ENCODE measurements around the gene SEMA4A. TPM values are rescaled to one million over a fixed set of nuclear protein-coding genes. Genes with fewer than 3 reads are reported as not detected.

SEMA4A gene
- total and polyA plus RNA-seq, 2 of the 8 experiments (the other 6 are each of a cell fraction or from before 2014, with no cell fraction given): 7.3 to 10.6 TPM

DNA sequence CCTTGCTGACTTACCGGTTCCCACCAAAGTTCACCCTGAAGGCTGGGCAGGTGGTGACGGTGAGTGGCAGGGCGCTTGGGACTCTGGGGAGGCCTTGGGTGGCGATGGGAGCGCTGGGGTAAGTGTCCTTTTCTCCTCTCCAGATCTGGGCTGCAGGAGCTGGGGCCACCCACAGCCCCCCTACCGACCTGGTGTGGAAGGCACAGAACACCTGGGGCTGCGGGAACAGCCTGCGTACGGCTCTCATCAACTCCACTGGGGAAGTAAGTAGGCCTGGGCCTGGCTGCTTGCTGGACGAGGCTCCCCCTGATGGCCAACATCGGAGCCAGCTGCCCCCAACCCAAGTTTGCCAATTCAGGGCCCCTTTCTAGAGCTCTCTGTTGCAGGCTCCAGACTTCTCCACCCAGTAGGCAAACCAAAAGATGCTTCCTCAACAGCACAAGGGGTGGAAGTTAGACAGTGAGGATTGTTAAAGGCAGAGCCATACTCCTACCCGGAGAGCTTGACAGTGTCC lies 16.4 kb upstream of the SEMA4A start:
- ChIA-PET CTCF (ENCODE audit: partially characterized antibody) (interaction anchor here (0.6 to 42.4 kb wide), 13 partner anchors 7 to 181 kb away, joined by 3 to 1994 read pairs (median 6); partner anchors contain the start of genes BGLAP, MEX3A and PAQR6), POLR2A (ENCODE audit: partially characterized antibody) (interaction anchor here (0.9 to 28.0 kb wide), 3 partner anchors 41 to 87 kb away, joined by 4 to 763 read pairs (median 6); partner anchors contain the start of genes MEX3A and PMF1)
- Histone ChIP-seq H3K27ac (ENCODE audit: low read depth, low read length) (no peak overlapping the region), H2BK120ac (replicated peaks; ENCODE audit: low read depth, low read length) (no peak overlapping the region), H3K4me1 (replicated peaks in 1 of 4; ENCODE audit: control insufficient read depth in 3 of 4, insufficient read depth in 4 of 4, low read length in 3 of 4) (peaks cover 0 to 6% (median 4%) of the 10 kb centered on the region in 4 experiments; a peak in 4 of 7 replicates), H3K36me3 (ENCODE audit: control insufficient read depth in 2 of 4, insufficient read depth in 4 of 4, low read length in 3 of 4) (peaks cover 10 to 30% (median 23%) of the 10 kb centered on the region in 4 experiments; a peak in 6 of 8 replicates), H3K4me3 (ENCODE audit: extremely low read depth in 1 of 4, insufficient read depth in 2 of 4, low read depth in 3 of 4, low read length in 4 of 4) (no peak overlapping the region), H2BK20ac (ENCODE audit: low read length) (no peak overlapping the region), H3K18ac (ENCODE audit: extremely low read depth, low read length) (no peak overlapping the region), H3K4me2 (ENCODE audit: insufficient read depth in 1 of 2, low read depth in 2 of 2, low read length in 2 of 2) (no peak overlapping the region), H3K14ac (ENCODE audit: insufficient read length) (no peak overlapping the region), H2AK5ac (ENCODE audit: low read depth, low read length) (no peak overlapping the region), H3K27me3 (replicated peaks in 1 of 4; ENCODE audit: control insufficient read depth in 3 of 4, extremely low read depth in 1 of 4, insufficient read depth in 3 of 4, low read length in 3 of 4) (no peaks in the 10 kb centered on the region), H4K5ac (ENCODE audit: insufficient read length, low read depth, low read length) (no peak overlapping the region), H3K23me2 (ENCODE audit: low read depth, low read length) (no peaks in the 10 kb centered on the region), H2BK12ac (ENCODE audit: low read depth, low read length) (no peak overlapping the region), H3K4ac (replicated peaks; ENCODE audit: insufficient read length, low read depth, low read length) (no peak overlapping the region), H3K9me3 (ENCODE audit: insufficient read depth in 2 of 2, low read depth in 1 of 2, low read length in 1 of 2) (no peaks in the 10 kb centered on the region), H3K56ac (replicated peaks; ENCODE audit: insufficient read length, low read depth, low read length) (no peak overlapping the region), H2AFZ (ENCODE audit: low read length) (no peak overlapping the region), H3K9ac (replicated peaks in 1 of 4; ENCODE audit: extremely low read depth in 1 of 4, low read depth in 3 of 4, low read length in 3 of 4) (no peak overlapping the region), H3K79me2 (ENCODE audit: control insufficient read depth in 1 of 2, insufficient read depth in 2 of 2, low read length in 2 of 2) (no peaks in the 10 kb centered on the region), H3K79me1 (ENCODE audit: low read depth, low read length) (no peaks in the 10 kb centered on the region), H4K20me1 (replicated peaks in 1 of 2; ENCODE audit: control insufficient read depth in 1 of 2, insufficient read depth in 2 of 2, low read length in 2 of 2) (no peaks in the 10 kb centered on the region), H4K8ac (ENCODE audit: extremely low read depth, insufficient read depth, low read length) (no peak overlapping the region), H3K23ac (ENCODE audit: insufficient read length) (no peak overlapping the region), H2BK5ac (ENCODE audit: low read depth, low read length) (no peak overlapping the region; the same call in 1 of the 2 replicates), H2BK15ac (ENCODE audit: low read length) (no peak overlapping the region), H4K91ac (replicated peaks; ENCODE audit: insufficient read length, low read length) (no peak overlapping the region)
- peak in 1 of 2 experiments; percentile 67 for DNase-seq (ENCODE audit: low read depth in 1 of 2, low spot score in 2 of 2)
- FAIRE-seq: no peak
- 84% methylated on average over 10 of the region's 12 CpGs; no CpG with 5 or more reads in 1 of the 2 experiments for WGBS, 2 experiments (ENCODE audit: extremely low coverage in 1 of 2, insufficient coverage in 1 of 2, insufficient read length in 1 of 2, insufficient replicate concordance in 2 of 2, low coverage in 1 of 2, low lambda C conversion rate in 2 of 2, missing lambda C conversion rate in 1 of 2)
- TF ChIP-seq, protein P1, sequence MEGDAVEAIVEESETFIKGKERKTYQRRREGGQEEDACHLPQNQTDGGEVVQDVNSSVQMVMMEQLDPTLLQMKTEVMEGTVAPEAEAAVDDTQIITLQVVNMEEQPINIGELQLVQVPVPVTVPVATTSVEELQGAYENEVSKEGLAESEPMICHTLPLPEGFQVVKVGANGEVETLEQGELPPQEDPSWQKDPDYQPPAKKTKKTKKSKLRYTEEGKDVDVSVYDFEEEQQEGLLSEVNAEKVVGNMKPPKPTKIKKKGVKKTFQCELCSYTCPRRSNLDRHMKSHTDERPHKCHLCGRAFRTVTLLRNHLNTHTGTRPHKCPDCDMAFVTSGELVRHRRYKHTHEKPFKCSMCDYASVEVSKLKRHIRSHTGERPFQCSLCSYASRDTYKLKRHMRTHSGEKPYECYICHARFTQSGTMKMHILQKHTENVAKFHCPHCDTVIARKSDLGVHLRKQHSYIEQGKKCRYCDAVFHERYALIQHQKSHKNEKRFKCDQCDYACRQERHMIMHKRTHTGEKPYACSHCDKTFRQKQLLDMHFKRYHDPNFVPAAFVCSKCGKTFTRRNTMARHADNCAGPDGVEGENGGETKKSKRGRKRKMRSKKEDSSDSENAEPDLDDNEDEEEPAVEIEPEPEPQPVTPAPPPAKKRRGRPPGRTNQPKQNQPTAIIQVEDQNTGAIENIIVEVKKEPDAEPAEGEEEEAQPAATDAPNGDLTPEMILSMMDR (IDR thresholded peaks at IDR 0.05; ENCODE audit: control extremely low read depth in 1 of 3, insufficient read depth in 1 of 3, low read depth in 1 of 3, low read length in 3 of 3): peak; percentile 59 to 71 (median 65)
- no peak for TF ChIP-seq SP2 (IDR thresholded peaks at IDR 0.05; ENCODE audit: low read length)
- TF ChIP-seq GABPA (IDR thresholded peaks at IDR 0.05; ENCODE audit: borderline replicate concordance, insufficient read depth, low read length): 0 out of 2 replicates have a peak, but pooled peaks have one; percentile 50
- TF ChIP-seq CBX5 (IDR thresholded peaks at IDR 0.05; ENCODE audit: low read depth, low read length): no peak
- no peak for TF ChIP-seq NANOG (IDR thresholded peaks at IDR 0.05; ENCODE audit: insufficient read depth, low read depth, low read length, poor library complexity, severe bottlenecking)
- no peak for TF ChIP-seq SP1 (IDR thresholded peaks at IDR 0.05; ENCODE audit: low read depth, low read length)
- TF ChIP-seq ATF2 (IDR thresholded peaks at IDR 0.05; ENCODE audit: low read length): no peak
